Brain microvascular endothelial cell (primary cell): ENCODE data around the gene TMEM131.

ENCODE experiments used
- DNase-seq: peaks from one replicate; pipeline ENCODE4 v3.0.0-alpha.2; 2020
- H3K27ac ChIP-seq: fragments of 250-450 bp; sonication (Bioruptor Pico); 2 replicates; pipeline ENCODE4 v1.5.1; 2020; ENCODE audit warnings: mild to moderate bottlenecking, moderate library complexity
- H3K27me3 ChIP-seq: fragments of 250-450 bp; sonication (Bioruptor Pico); replicated peaks from 2 replicates; pipeline ENCODE4 v1.5.1; 2020; ENCODE audit warnings: mild to moderate bottlenecking
- H3K36me3 ChIP-seq: fragments of 250-450 bp; sonication (Bioruptor Pico); replicated peaks from 2 replicates; pipeline ENCODE4 v1.5.1; 2020; ENCODE audit warnings: mild to moderate bottlenecking
- H3K4me3 ChIP-seq: 2 replicates; pipeline ENCODE4 v1.5.1; 2011; ENCODE audit warnings: low read depth, mild to moderate bottlenecking, control low read depth, low read length, moderate library complexity
- in situ Hi-C: cut with HindIII; loops from 2 replicates; pipeline ENCODE4 v1.10.0; 2017; ENCODE audit warnings: low sequenced_read_pairs, low pct_ligation_motif_present
- TF ChIP-seq, protein P1 (sequence below): IDR thresholded peaks from 2 replicates; pipeline ENCODE4 v1.5.1; 2011; ENCODE audit warnings: low read depth, mild to moderate bottlenecking, moderate library complexity, low read length, control low read depth, inconsistent platforms; ENCODE audit errors: missing control alignments

The TMEM131 gene

DNA sequence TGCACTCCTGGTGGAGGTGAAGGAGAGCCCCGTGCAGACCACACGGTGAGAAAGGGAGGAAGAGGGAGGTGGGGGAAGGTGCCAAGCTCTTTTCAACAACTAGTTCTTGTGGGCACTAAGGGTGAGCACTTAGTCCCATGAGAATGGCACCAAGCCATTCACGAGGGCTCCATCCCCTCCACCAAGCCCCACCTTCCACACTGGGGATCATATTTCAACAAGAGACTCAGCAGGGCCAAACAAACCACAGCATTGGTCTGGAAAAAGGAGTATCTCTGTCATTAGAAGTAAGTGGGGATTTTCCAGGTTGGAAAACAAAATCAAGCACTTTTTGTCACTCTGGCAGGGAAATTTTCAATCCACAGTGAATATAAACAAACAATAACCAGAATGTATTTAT is 244.0 kb downstream of the TMEM131 start:
- in situ Hi-C loops, result no loop called here
- TF ChIP-seq, protein P1, sequence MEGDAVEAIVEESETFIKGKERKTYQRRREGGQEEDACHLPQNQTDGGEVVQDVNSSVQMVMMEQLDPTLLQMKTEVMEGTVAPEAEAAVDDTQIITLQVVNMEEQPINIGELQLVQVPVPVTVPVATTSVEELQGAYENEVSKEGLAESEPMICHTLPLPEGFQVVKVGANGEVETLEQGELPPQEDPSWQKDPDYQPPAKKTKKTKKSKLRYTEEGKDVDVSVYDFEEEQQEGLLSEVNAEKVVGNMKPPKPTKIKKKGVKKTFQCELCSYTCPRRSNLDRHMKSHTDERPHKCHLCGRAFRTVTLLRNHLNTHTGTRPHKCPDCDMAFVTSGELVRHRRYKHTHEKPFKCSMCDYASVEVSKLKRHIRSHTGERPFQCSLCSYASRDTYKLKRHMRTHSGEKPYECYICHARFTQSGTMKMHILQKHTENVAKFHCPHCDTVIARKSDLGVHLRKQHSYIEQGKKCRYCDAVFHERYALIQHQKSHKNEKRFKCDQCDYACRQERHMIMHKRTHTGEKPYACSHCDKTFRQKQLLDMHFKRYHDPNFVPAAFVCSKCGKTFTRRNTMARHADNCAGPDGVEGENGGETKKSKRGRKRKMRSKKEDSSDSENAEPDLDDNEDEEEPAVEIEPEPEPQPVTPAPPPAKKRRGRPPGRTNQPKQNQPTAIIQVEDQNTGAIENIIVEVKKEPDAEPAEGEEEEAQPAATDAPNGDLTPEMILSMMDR, result no peak
- no peak overlapping the region for H3K27ac ChIP-seq
- H3K27me3 ChIP-seq, result no peaks in the 10 kb centered on the region
- H3K4me3 ChIP-seq, result no peak overlapping the region
- no peak for DNase-seq
- H3K36me3 ChIP-seq, result peaks cover 3% of the 10 kb centered on the region

DNA sequence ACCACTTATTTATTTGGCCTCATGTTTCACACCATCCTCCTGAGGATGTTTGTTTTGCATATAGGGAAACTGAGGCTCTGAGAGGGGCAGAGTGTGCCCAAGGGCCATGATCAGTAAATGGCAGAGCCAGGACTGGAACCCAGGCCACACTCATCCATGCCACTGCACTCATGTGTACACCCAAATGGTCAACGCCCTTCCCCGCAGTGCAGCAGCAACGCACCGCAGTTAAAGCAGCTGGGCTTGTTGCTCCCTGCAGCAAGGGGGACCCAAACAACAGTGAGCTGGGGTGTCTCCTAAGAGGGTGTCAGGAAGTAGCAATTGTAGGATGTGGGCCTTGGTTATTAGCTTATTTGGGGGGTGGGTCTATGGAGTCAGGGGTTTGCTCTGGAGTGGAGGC is 245.7 kb downstream of the TMEM131 start:
- Histone ChIP-seq H3K27ac (no peak overlapping the region), H3K36me3 (no peaks in the 10 kb centered on the region), H3K4me3 (no peak overlapping the region), H3K27me3 (no peaks in the 10 kb centered on the region)
- in situ Hi-C loops, result no loop called here
- no peak for DNase-seq
- TF ChIP-seq, protein P1, result no peak

DNA sequence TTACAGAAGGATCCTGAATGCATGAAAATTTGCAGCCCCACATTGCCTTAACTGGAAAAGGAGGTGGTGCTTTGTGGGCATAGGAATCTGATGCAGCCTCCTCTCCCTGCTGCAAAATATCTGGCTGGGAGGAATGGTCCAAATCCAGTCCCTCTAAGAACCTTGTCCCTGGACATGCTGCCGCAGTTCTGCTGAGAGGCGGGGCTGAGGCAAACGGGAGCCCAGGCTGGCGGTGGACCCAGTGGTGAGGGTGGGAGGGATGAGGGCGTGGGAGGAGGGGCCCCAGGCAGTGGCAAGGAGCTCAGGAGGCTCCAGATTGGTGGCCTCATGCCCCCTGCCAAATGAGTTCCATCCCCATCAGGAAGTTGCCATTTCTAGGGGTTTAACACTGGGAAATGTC is 246.2 kb downstream of the TMEM131 start:
- DNase-seq, result no peak

DNA sequence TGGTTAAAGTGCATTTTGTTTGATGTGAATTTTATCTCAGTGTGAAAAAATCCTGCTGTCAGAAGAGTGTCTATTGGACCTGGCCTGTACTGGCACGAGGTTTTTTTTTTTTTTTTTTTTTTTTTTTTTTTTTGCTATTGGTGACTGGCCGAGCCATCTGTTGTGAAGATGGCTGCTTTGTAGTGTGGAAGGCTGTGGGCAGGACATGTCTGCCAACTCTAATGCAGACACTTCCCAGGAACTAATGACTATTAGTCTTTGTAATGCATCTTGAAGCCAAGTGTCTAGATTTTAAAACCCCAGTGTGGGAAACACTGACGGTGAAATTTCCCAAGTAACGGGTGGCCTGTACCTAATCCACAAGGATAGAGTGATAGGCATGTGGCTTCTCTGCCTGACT is 248.0 kb downstream of the TMEM131 start:
- TF ChIP-seq, protein P1, result no peak
- in situ Hi-C loops, result no loop called here

More for the DNA sequence above, 246.2 kb downstream of the TMEM131 start:
- TF ChIP-seq, protein P1, result no peak
- in situ Hi-C loops, result no loop called here
- H3K36me3 ChIP-seq, result no peaks in the 10 kb centered on the region
- no peak overlapping the region for H3K27ac ChIP-seq
- H3K4me3 ChIP-seq, result no peak overlapping the region
- H3K27me3 ChIP-seq, result no peaks in the 10 kb centered on the region

DNA sequence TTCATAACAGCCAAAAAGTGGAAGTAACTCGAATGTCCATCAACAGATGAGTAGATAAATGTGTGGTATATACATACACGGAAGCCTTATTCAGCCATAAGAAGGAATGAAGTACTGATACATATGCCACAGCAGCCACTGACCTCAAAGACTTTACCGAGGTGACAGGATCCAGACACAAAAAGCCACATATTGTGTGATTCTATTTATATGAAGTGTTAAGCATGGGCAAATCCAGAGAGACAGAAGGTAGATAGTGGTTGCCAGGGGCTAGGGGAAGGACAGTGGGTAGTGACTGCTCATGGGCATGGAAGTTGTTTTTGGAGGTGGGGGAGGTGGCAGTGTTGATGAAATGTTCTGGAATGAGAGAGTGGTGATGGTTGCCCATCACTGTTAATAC is 248.5 kb downstream of the TMEM131 start:
- in situ Hi-C loops, result no loop called here
- TF ChIP-seq, protein P1, result no peak
- H3K27me3 ChIP-seq, result no peaks in the 10 kb centered on the region

More for the DNA sequence above, 248.0 kb downstream of the TMEM131 start:
- DNase-seq, result no peak
- Histone ChIP-seq H3K27me3 (no peaks in the 10 kb centered on the region), H3K27ac (no peak overlapping the region), H3K36me3 (no peaks in the 10 kb centered on the region), H3K4me3 (no peak overlapping the region)

DNA sequence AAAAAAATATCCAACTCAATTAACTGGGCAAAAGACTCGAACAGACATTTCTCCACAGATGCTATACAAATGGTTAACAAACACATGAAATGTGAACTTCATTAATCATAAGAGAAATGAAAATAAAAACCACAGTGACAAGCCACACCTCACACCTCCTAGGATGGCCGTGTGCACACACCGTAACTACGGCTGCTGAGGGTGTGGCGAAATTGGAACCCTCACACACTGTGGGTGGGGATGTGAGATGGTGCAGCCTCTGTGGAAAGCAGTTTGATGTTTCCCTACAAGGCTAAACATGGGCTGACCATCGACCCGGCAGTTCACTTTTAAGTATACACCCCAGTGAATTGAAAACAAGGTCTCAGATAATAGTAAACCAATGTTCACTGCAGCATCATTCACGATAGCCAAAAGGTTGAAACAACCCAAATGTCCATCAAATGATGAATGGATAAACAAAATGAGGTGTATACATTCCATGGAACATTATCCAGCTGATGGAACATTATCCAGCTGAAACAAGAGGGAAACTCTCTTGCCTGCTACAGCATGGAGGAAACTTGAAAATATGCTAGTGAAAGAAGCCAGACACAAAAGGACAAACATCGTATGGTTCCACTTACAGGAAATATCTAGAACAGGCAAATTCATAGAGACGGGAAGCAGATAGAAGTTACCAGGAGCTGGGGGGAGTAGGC is 250.1 kb downstream of the TMEM131 start:
- TF ChIP-seq, protein P1, result no peak
- Histone ChIP-seq H3K36me3 (no peaks in the 10 kb centered on the region), H3K27ac (no peak overlapping the region), H3K4me3 (no peak overlapping the region), H3K27me3 (no peaks in the 10 kb centered on the region)
- DNase-seq, result no peak
- in situ Hi-C loops, result no loop called here

More for the DNA sequence above, 248.5 kb downstream of the TMEM131 start:
- no peaks in the 10 kb centered on the region for H3K36me3 ChIP-seq
- H3K27ac ChIP-seq, result no peak overlapping the region
- DNase-seq, result no peak
- H3K4me3 ChIP-seq, result no peak overlapping the region
